ENCODE results near the gene MAPK4. TPM values are rescaled to one million over a fixed set of nuclear protein-coding genes. Genes with fewer than 3 reads are reported as not detected.

MAPK4 gene
- total and polyA plus RNA-seq, 9 donors, result 0.80 to 21.7 (median 3.4) TPM

DNA sequence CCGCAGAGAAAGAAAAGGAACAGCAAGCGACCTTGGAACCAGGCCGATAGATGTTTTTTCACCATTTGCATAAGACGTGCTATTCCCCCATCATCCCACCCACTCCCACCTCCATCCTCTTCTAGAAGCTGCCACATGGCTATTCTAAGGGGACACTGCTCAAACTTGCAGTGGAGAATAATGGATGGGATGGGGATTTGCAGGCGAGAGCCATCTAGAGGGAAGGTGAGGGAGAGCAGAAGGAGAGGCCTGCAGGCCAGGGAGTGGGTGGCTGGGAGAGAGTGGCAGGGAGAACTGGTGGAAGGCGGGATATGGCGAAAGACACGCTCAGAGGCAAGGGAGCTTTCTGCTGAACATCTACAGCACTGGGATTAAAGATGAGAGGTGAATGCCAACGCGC, 84.9 kb downstream of the MAPK4 start:
- no peaks in the 10 kb centered on the region for H3K9me3 ChIP-seq
- no peaks in the 10 kb centered on the region for H3K4me1 ChIP-seq (ENCODE audit: insufficient read depth)
- H3K27ac ChIP-seq, result no peak overlapping the region
- no peak for DNase-seq
- 74 to 83% (median 75%) methylated on average over 10 of the region's 10 CpGs for WGBS, 3 donors
- no peaks in the 10 kb centered on the region for H3K27me3 ChIP-seq
- H3K36me3 ChIP-seq, result no peaks in the 10 kb centered on the region
- intact Hi-C loops (cut with DNase I), result no loop called here
- no peak overlapping the region for H3K4me3 ChIP-seq
- TF ChIP-seq POLR2A (IDR thresholded peaks at IDR 0.05) (no peak), EP300 (IDR thresholded peaks at IDR 0.05) (no peak)
- TF ChIP-seq, protein P1, sequence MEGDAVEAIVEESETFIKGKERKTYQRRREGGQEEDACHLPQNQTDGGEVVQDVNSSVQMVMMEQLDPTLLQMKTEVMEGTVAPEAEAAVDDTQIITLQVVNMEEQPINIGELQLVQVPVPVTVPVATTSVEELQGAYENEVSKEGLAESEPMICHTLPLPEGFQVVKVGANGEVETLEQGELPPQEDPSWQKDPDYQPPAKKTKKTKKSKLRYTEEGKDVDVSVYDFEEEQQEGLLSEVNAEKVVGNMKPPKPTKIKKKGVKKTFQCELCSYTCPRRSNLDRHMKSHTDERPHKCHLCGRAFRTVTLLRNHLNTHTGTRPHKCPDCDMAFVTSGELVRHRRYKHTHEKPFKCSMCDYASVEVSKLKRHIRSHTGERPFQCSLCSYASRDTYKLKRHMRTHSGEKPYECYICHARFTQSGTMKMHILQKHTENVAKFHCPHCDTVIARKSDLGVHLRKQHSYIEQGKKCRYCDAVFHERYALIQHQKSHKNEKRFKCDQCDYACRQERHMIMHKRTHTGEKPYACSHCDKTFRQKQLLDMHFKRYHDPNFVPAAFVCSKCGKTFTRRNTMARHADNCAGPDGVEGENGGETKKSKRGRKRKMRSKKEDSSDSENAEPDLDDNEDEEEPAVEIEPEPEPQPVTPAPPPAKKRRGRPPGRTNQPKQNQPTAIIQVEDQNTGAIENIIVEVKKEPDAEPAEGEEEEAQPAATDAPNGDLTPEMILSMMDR (IDR thresholded peaks at IDR 0.05), result no peak

GRCh38 chr18:50647237-50647636, 87.3 kb downstream of the MAPK4 start:
- 61 to 70% (median 64%) methylated on average over 7 of the region's 7 CpGs for whole genome bisulfite sequencing, 3 donors
- Histone ChIP-seq H3K36me3 (no peaks in the 10 kb centered on the region), H3K27me3 (no peaks in the 10 kb centered on the region), H3K27ac (no peak overlapping the region), H3K9me3 (no peaks in the 10 kb centered on the region), H3K4me1 (ENCODE audit: insufficient read depth) (no peaks in the 10 kb centered on the region), H3K4me3 (no peak overlapping the region)
- DNase-seq, result no peak
- intact Hi-C loops (cut with DNase I), result no loop called here
- TF ChIP-seq POLR2A (IDR thresholded peaks at IDR 0.05) (no peak), EP300 (IDR thresholded peaks at IDR 0.05) (no peak)
- TF ChIP-seq, protein P1 (IDR thresholded peaks at IDR 0.05), result no peak

DNA sequence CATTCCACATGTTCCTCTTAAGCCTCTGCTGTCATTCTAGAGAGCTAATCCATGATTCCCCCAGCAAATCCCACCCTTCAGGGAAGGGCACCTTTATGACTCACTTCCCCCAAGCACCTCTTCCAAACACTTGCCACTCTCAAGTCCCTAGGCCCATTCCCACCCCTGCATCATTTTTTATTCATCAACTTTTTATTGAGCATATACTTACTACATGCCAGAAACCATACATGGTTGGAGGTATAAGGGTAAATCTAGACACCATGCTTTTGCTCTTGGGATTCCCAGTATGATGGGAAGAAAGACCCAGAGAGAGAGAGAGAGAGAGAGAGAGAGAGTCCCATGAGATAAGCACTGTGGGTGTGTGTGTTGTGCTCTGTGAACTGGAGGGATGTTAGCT, 87.9 kb downstream of the MAPK4 start:
- Histone ChIP-seq H3K4me1 (ENCODE audit: insufficient read depth) (no peaks in the 10 kb centered on the region), H3K9me3 (no peaks in the 10 kb centered on the region), H3K27me3 (no peaks in the 10 kb centered on the region), H3K4me3 (no peak overlapping the region), H3K36me3 (no peaks in the 10 kb centered on the region), H3K27ac (no peak overlapping the region)
- intact Hi-C loops (cut with DNase I), result no loop called here
- TF ChIP-seq, protein P1 (IDR thresholded peaks at IDR 0.05), result no peak
- TF ChIP-seq EP300 (IDR thresholded peaks at IDR 0.05), result no peak
- no peak for TF ChIP-seq POLR2A (IDR thresholded peaks at IDR 0.05)
- no peak for DNase-seq

DNA sequence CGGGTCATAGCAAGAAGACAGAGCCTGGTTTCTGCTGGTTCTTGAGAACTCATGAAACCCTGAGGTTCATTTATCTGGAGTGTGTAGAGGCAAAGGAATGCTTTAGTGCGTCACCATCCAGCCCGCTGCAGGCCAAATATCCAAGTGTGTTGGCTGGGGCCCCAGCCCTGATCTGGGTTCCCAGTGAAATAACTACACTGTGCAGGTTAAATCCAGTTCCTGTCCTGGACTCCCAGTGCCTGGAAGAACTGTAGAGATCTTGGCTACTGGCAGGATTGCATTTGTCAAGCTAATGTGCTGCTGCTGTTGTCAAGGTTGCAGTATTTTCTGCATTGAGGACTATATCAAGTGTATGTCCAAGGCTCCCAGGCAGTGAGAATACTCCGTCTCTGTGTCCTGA, 89.9 kb downstream of the MAPK4 start:
- WGBS, 3 donors, result 37 to 51% (median 41%) methylated on average over 4 of the region's 4 CpGs
- peak overlapping the region in 1 of 2 donors; percentile 57 for H3K27ac ChIP-seq
- H3K9me3 ChIP-seq, result no peaks in the 10 kb centered on the region
- H3K27me3 ChIP-seq, result no peaks in the 10 kb centered on the region
- no peak overlapping the region for H3K4me3 ChIP-seq
- no peaks in the 10 kb centered on the region for H3K36me3 ChIP-seq
- TF ChIP-seq EP300 (IDR thresholded peaks at IDR 0.05) (no peak), POLR2A (IDR thresholded peaks at IDR 0.05) (no peak)
- TF ChIP-seq, protein P1 (IDR thresholded peaks at IDR 0.05), result no peak
- peak; percentile 72 to 88 (median 78) for DNase-seq
- intact Hi-C loops (cut with DNase I), result loop anchor here in 1 of 4 donors (5.0 kb wide), 1 partner anchor 1362 kb away; no protein-coding TSS in a partner anchor
- H3K4me1 ChIP-seq (ENCODE audit: insufficient read depth), result peaks cover 5% of the 10 kb centered on the region
